Measurements from ENCODE around the gene CYP11A1. TPM values are rescaled to one million over a fixed set of nuclear protein-coding genes. Genes with fewer than 3 reads are reported as not detected.

CYP11A1 gene
- total RNA-seq, 1 experiment from 2014 or later = 1.7 TPM

DNA sequence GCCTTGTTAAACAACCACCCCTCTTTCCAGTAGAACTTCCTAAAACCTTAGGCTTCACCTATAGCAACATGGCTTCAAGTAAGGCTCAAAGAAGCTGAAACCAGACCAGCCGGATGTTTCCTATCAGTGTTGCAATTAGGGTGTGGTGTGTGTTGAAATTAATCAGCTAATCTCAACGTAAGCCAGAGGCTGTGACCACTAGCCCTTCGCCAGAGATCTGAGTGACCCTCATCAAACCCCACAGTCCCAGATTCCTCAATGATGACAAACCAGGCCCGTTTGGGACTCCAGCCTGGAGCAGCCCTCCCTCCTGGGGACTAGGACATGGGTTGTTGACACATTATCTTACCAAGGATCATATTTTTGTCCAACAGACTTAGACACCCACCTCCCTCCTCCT, 27.3 kb downstream of the CYP11A1 start:
- Histone ChIP-seq H2AK5ac (ENCODE audit: insufficient read length, low read length) (no peak overlapping the region), H3K9me3 (ENCODE audit: control insufficient read depth, low read depth, low read length) (no peaks in the 10 kb centered on the region), H3K4ac (ENCODE audit: low read depth, low read length) (no peak overlapping the region), H2BK5ac (ENCODE audit: insufficient read length, low read length) (no peak overlapping the region), H2AFZ (ENCODE audit: low read length) (no peak overlapping the region), H4K5ac (ENCODE audit: insufficient read length, low read depth, low read length) (no peak overlapping the region), H3K23ac (ENCODE audit: insufficient read length, low read depth, low read length) (no peak overlapping the region), H2BK120ac (ENCODE audit: low read depth, low read length, poor library complexity, severe bottlenecking) (no peak overlapping the region), H3K79me1 (ENCODE audit: insufficient read depth, low read depth, low read length, poor library complexity, severe bottlenecking) (no peaks in the 10 kb centered on the region), H4K8ac (replicated peaks; ENCODE audit: insufficient read length, low read depth, low read length) (no peak overlapping the region), H3K79me2 (ENCODE audit: insufficient read depth, low read length) (no peaks in the 10 kb centered on the region), H4K91ac (ENCODE audit: insufficient read length, low read depth, low read length) (no peak overlapping the region), H2BK20ac (ENCODE audit: low read depth, low read length, poor library complexity, severe bottlenecking) (no peak overlapping the region), H3K56ac (ENCODE audit: insufficient read length, low read depth, low read length) (no peak overlapping the region), H3K23me2 (ENCODE audit: insufficient read length, low read depth, low read length, poor library complexity, severe bottlenecking) (no peaks in the 10 kb centered on the region), H4K20me1 (ENCODE audit: control insufficient read depth, insufficient read depth, insufficient read length) (no peaks in the 10 kb centered on the region), H3K27ac (ENCODE audit: insufficient read length, low read depth, low read length) (no peak overlapping the region), H3K9ac (ENCODE audit: extremely low read depth, insufficient read length, low read length) (no peak overlapping the region), H2BK15ac (ENCODE audit: low read depth, low read length) (no peak overlapping the region), H2BK12ac (ENCODE audit: insufficient read length, low read depth, low read length) (no peak overlapping the region), H3K18ac (ENCODE audit: insufficient read length, low read depth, low read length) (no peak overlapping the region), H3K14ac (ENCODE audit: insufficient read depth, low read length) (no peak overlapping the region), H3K27me3 (ENCODE audit: insufficient read depth, low read length) (no peaks in the 10 kb centered on the region), H3K4me2 (ENCODE audit: insufficient read depth, insufficient read length, low read length) (no peak overlapping the region), H3T11ph (ENCODE audit: low read length) (no peak overlapping the region), H3K4me1 (ENCODE audit: insufficient read depth, low read length) (no peaks in the 10 kb centered on the region; the same call in 1 of the 2 replicates)
- Mint-ChIP-seq H3K4me1 (no peaks in the 10 kb centered on the region), H3K4me3 (no peak overlapping the region), H3K9me3 (no peaks in the 10 kb centered on the region; a peak in 1 of 5 replicates), H3K36me3 (ENCODE audit: insufficient read depth in 1 of 3, low read depth in 3 of 3) (peaks cover 0 to 2% (median 0%) of the 10 kb centered on the region in 3 experiments; a peak in 1 of 7 replicates), H3K27ac (no peak overlapping the region), H3K27me3 (ENCODE audit: low read depth) (peaks cover 12% of the 10 kb centered on the region)
- TF ChIP-seq, protein P1, sequence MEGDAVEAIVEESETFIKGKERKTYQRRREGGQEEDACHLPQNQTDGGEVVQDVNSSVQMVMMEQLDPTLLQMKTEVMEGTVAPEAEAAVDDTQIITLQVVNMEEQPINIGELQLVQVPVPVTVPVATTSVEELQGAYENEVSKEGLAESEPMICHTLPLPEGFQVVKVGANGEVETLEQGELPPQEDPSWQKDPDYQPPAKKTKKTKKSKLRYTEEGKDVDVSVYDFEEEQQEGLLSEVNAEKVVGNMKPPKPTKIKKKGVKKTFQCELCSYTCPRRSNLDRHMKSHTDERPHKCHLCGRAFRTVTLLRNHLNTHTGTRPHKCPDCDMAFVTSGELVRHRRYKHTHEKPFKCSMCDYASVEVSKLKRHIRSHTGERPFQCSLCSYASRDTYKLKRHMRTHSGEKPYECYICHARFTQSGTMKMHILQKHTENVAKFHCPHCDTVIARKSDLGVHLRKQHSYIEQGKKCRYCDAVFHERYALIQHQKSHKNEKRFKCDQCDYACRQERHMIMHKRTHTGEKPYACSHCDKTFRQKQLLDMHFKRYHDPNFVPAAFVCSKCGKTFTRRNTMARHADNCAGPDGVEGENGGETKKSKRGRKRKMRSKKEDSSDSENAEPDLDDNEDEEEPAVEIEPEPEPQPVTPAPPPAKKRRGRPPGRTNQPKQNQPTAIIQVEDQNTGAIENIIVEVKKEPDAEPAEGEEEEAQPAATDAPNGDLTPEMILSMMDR (conservative IDR thresholded peaks at IDR 0.05) = no peak
- no peak for DNase-seq
- WGBS (ENCODE audit: extremely low coverage, insufficient read length, low lambda C conversion rate) = no CpG with 5 or more reads among the region's 4 CpGs
